Measurements from ENCODE around the gene OR1J4. TPM values are rescaled to one million over a fixed set of nuclear protein-coding genes. Genes with fewer than 3 reads are reported as not detected.
"Not testable (repeated sequence)": the region's sequence is repeated elsewhere in the genome, so short reads cannot be mapped to it uniquely, and the experiment has no call there.

OR1J4 gene
- total RNA-seq = 1 to 10 TPM in 1 of 8 experiments, under 1 TPM in 1, not detected in 6; 0.21 to 1.3 TPM

GRCh38 chr9:122518841-122519240 lies at the start of gene OR1J4:
OR1J4 (plus strand) TSS chr9:122519141; CDS start chr9:122519141, 0 bp downstream.
- no peaks in the 10 kb centered on the region for H3K4me1 ChIP-seq (replicated peaks in 1 of 2)
- H3K27ac ChIP-seq = no peak within 1 kb of the TSS
- 54 to 100% (median 75%) methylated on average over 3 to 4 of the region's 4 CpGs for WGBS, 10 experiments
- ATAC-seq (replicated peaks in 6 of 8) = no peak
- in situ Hi-C loops (cut with MboI; ENCODE audit: low pct_unique_long_range_greater_than_20kb in 2 of 9, low sequenced_read_pairs in 9 of 9, unreplicated experiment in 9 of 9) = no loop called here
- H3K4me3 ChIP-seq = no peak within 1 kb of the TSS

- in situ Hi-C loops (cut with MboI; ENCODE audit: low pct_unique_long_range_greater_than_20kb in 2 of 9, low sequenced_read_pairs in 9 of 9, unreplicated experiment in 9 of 9) = loop anchor here in 4 of 9 experiments (25.0 kb wide), 4 partner anchors 337 to 863 kb away; partner anchors contain the start of gene OR1K1 (in 2 of the 4)
- H3K27ac ChIP-seq = no peak overlapping the region
- H3K4me1 ChIP-seq (replicated peaks in 1 of 2) = no peaks in the 10 kb centered on the region
- no peak for ATAC-seq (replicated peaks in 6 of 8)
- no peak overlapping the region for H3K4me3 ChIP-seq
- WGBS, 10 experiments = 39 to 80% (median 57%) methylated on average over 1 to 3 of the region's 3 CpGs; no CpG with 5 or more reads in 3 of the 10 experiments
These were observed 44.4 kb upstream of the OR1J4 start for GRCh38 chr9:122474561-122474960.

- ATAC-seq (replicated peaks in 6 of 8) = no peak
- no peak overlapping the region for H3K27ac ChIP-seq
- no peaks in the 10 kb centered on the region for H3K4me1 ChIP-seq (replicated peaks in 1 of 2)
- in situ Hi-C loops (cut with MboI; ENCODE audit: low pct_unique_long_range_greater_than_20kb in 2 of 9, low sequenced_read_pairs in 9 of 9, unreplicated experiment in 9 of 9) = no loop called here
- WGBS, 10 experiments = 0 to 69% (median 23%) methylated on average over 1 to 2 of the region's 2 CpGs; no CpG with 5 or more reads in 2 of the 10 experiments
- H3K4me3 ChIP-seq = no peak overlapping the region
These were observed 43.2 kb upstream of the OR1J4 start for GRCh38 chr9:122475717-122476116.

GRCh38 chr9:122477346-122477745 lies 41.6 kb upstream of the OR1J4 start:
- Histone ChIP-seq H3K27ac (no peak overlapping the region), H3K4me1 (replicated peaks in 1 of 2) (no peaks in the 10 kb centered on the region), H3K4me3 (no peak overlapping the region)
- WGBS, 10 experiments = 40 to 100% (median 85%) methylated on average over 1 to 3 of the region's 3 CpGs; no CpG with 5 or more reads in 2 of the 10 experiments
- in situ Hi-C loops (cut with MboI; ENCODE audit: low pct_unique_long_range_greater_than_20kb in 2 of 9, low sequenced_read_pairs in 9 of 9, unreplicated experiment in 9 of 9) = no loop called here
- peak in 2 of 8 experiments; percentile 29 to 50 for ATAC-seq (replicated peaks in 6 of 8)

GRCh38 chr9:122477826-122478225 lies 41.1 kb upstream of the OR1J4 start, which contains the start of gene OR1J1:
OR1J1 (minus strand) TSS chr9:122477926; CDS start chr9:122477926, 0 bp downstream.
- no peak within 1 kb of the TSS for H3K4me3 ChIP-seq
- ATAC-seq (replicated peaks in 6 of 8) = no peak
- in situ Hi-C loops (cut with MboI; ENCODE audit: low pct_unique_long_range_greater_than_20kb in 2 of 9, low sequenced_read_pairs in 9 of 9, unreplicated experiment in 9 of 9) = no loop called here
- H3K4me1 ChIP-seq (replicated peaks in 1 of 2) = no peaks in the 10 kb centered on the region
- 17 to 90% (median 64%) methylated on average over 1 to 6 of the region's 6 CpGs; no CpG with 5 or more reads in 1 of the 10 experiments for WGBS, 10 experiments
- H3K27ac ChIP-seq = no peak within 1 kb of the TSS

- Histone ChIP-seq H3K27ac (no peak overlapping the region), H3K4me1 (replicated peaks in 1 of 2) (no peaks in the 10 kb centered on the region), H3K4me3 (no peak overlapping the region)
- no peak for ATAC-seq (replicated peaks in 6 of 8)
- 57 to 100% (median 66%) methylated on average over 1 to 5 of the region's 5 CpGs for WGBS, 10 experiments
- in situ Hi-C loops (cut with MboI; ENCODE audit: low pct_unique_long_range_greater_than_20kb in 2 of 9, low sequenced_read_pairs in 9 of 9, unreplicated experiment in 9 of 9) = no loop called here
These were observed 39.9 kb upstream of the OR1J4 start for GRCh38 chr9:122479062-122479461.

GRCh38 chr9:122498883-122499288 lies 20.1 kb upstream of the OR1J4 start:
- 20 to 59% (median 39%) methylated on average over 1 to 2 of the region's 2 CpGs; no CpG with 5 or more reads in 6 of the 10 experiments for WGBS, 10 experiments
- Histone ChIP-seq H3K4me1 (replicated peaks in 1 of 2) (no peaks in the 10 kb centered on the region), H3K4me3 (no peak overlapping the region), H3K27ac (no peak overlapping the region)
- in situ Hi-C loops (cut with MboI; ENCODE audit: low pct_unique_long_range_greater_than_20kb in 2 of 9, low sequenced_read_pairs in 9 of 9, unreplicated experiment in 9 of 9) = no loop called here
- ATAC-seq (replicated peaks in 6 of 8) = peak in 3 of 8 experiments; percentile 100

- WGBS, 10 experiments = 0 to 62% (median 30%) methylated on average over 1 to 2 of the region's 2 CpGs; no CpG with 5 or more reads in 4 of the 10 experiments
- no peak for ATAC-seq (replicated peaks in 6 of 8)
- Histone ChIP-seq H3K27ac (no peak overlapping the region), H3K4me1 (replicated peaks in 1 of 2) (no peaks in the 10 kb centered on the region), H3K4me3 (no peak overlapping the region)
- in situ Hi-C loops (cut with MboI; ENCODE audit: low pct_unique_long_range_greater_than_20kb in 2 of 9, low sequenced_read_pairs in 9 of 9, unreplicated experiment in 9 of 9) = no loop called here
These were observed 12.0 kb upstream of the OR1J4 start for GRCh38 chr9:122506964-122507363.

- ATAC-seq (replicated peaks in 6 of 8) = no peak
- in situ Hi-C loops (cut with MboI; ENCODE audit: low pct_unique_long_range_greater_than_20kb in 2 of 9, low sequenced_read_pairs in 9 of 9, unreplicated experiment in 9 of 9) = no loop called here
- 20 to 67% (median 43%) methylated on average over 1 to 6 of the region's 6 CpGs; no CpG with 5 or more reads in 2 of the 10 experiments for WGBS, 10 experiments
These were observed 8.4 kb upstream of the OR1J4 start, which contains the start of gene OR1J2 for GRCh38 chr9:122510502-122510901. OR1J2 (plus strand) TSS chr9:122510802; CDS start chr9:122510802, 0 bp downstream.

GRCh38 chr9:122518226-122518625 lies 715 bp upstream of the OR1J4 start:
- Histone ChIP-seq H3K27ac (no peak overlapping the region), H3K4me3 (no peak overlapping the region), H3K4me1 (replicated peaks in 1 of 2) (no peaks in the 10 kb centered on the region)
- WGBS, 10 experiments = 0 to 63% (median 27%) methylated on average over 1 to 2 of the region's 2 CpGs; no CpG with 5 or more reads in 4 of the 10 experiments
- in situ Hi-C loops (cut with MboI; ENCODE audit: low pct_unique_long_range_greater_than_20kb in 2 of 9, low sequenced_read_pairs in 9 of 9, unreplicated experiment in 9 of 9) = no loop called here
- ATAC-seq (replicated peaks in 6 of 8) = no peak

More at GRCh38 chr9:122510502-122510901, 8.4 kb upstream of the OR1J4 start, which contains the start of gene OR1J2:
- no peaks in the 10 kb centered on the region for H3K4me1 ChIP-seq (replicated peaks in 1 of 2)
- H3K4me3 ChIP-seq = no peak within 1 kb of the TSS
- H3K27ac ChIP-seq = no peak within 1 kb of the TSS

GRCh38 chr9:122519376-122519775 lies 435 bp downstream of the OR1J4 start:
- Histone ChIP-seq H3K27ac (no peak overlapping the region), H3K4me3 (no peak overlapping the region), H3K4me1 (replicated peaks in 1 of 2) (no peaks in the 10 kb centered on the region)
- in situ Hi-C loops (cut with MboI; ENCODE audit: low pct_unique_long_range_greater_than_20kb in 2 of 9, low sequenced_read_pairs in 9 of 9, unreplicated experiment in 9 of 9) = no loop called here
- ATAC-seq (replicated peaks in 6 of 8) = no peak
- WGBS, 10 experiments = 60 to 100% (median 87%) methylated on average over 1 to 3 of the region's 3 CpGs; no CpG with 5 or more reads in 3 of the 10 experiments

GRCh38 chr9:122526602-122527001 lies 7.7 kb downstream of the OR1J4 start:
- in situ Hi-C loops (cut with MboI; ENCODE audit: low pct_unique_long_range_greater_than_20kb in 2 of 9, low sequenced_read_pairs in 9 of 9, unreplicated experiment in 9 of 9) = no loop called here
- no peak overlapping the region for H3K27ac ChIP-seq
- H3K4me1 ChIP-seq (replicated peaks in 1 of 2) = no peaks in the 10 kb centered on the region
- WGBS, 10 experiments = 4 to 100% (median 51%) methylated on average over 1 to 10 of the region's 10 CpGs; no CpG with 5 or more reads in 2 of the 10 experiments
- no peak for ATAC-seq (replicated peaks in 6 of 8)
- H3K4me3 ChIP-seq = no peak overlapping the region

- in situ Hi-C loops (cut with MboI; ENCODE audit: low pct_unique_long_range_greater_than_20kb in 2 of 9, low sequenced_read_pairs in 9 of 9, unreplicated experiment in 9 of 9) = no loop called here
- H3K27ac ChIP-seq = no peak within 1 kb of the TSS
- WGBS, 10 experiments = 22 to 100% (median 90%) methylated on average over 1 to 3 of the region's 3 CpGs; no CpG with 5 or more reads in 3 of the 10 experiments
- H3K4me3 ChIP-seq = no peak within 1 kb of the TSS
- H3K4me1 ChIP-seq (replicated peaks in 1 of 2) = no peaks in the 10 kb centered on the region
- ATAC-seq (replicated peaks in 6 of 8) = no peak
These were observed 8.3 kb downstream of the OR1J4 start, which contains the start of gene OR1N1 for GRCh38 chr9:122527193-122527592. OR1N1 (minus strand) TSS chr9:122527293; CDS start chr9:122527293, 0 bp downstream.

GRCh38 chr9:122531157-122531556 lies 12.2 kb downstream of the OR1J4 start:
- WGBS, 10 experiments = 35 to 100% (median 66%) methylated on average over 1 to 4 of the region's 4 CpGs; no CpG with 5 or more reads in 5 of the 10 experiments
- H3K4me1 ChIP-seq (replicated peaks in 1 of 2); H3K4me3 ChIP-seq; in situ Hi-C loops (cut with MboI; ENCODE audit: low pct_unique_long_range_greater_than_20kb in 2 of 9, low sequenced_read_pairs in 9 of 9, unreplicated experiment in 9 of 9); H3K27ac ChIP-seq; ATAC-seq (replicated peaks in 6 of 8): not testable (repeated sequence)
